ENCODE data around the gene RHCG. TPM values are rescaled to one million over a fixed set of nuclear protein-coding genes. Genes with fewer than 3 reads are reported as not detected.

The RHCG gene
- total RNA-seq, 5 donors from 2014 or later (not counting 1 experiment from before 2014, with no cell fraction given) = not detected

DNA sequence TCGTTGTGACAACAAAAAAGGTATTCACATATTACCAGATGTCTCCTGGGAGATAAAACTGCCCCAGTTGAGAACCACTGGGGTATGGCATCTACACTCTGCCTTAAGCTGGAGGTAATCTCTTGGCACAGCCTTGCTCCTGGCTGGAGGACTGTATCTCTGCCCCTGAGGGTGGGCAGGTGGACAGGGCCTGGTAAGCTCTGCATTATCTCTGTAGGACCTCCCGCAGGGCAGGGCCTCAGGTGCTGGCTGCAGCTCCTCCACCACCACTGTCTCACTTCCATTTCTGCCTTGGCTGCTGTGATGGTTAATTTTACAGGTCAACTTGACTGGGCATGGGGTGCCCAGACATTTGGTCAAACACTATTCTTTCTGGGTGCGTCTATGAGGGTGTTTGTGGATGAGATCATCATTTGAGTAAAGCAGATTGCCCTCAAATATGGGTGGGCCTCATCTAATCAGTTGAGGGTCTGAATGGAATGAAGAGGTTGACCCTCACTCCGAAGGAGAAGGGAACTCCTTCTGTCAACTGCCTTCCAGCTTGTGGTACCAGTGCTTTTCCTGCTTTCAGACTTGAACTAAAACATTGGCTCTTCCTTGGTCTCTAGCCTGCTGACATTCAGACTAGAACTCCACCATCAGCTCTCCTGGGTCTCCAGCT is 9.8 kb upstream of the RHCG start:
- no peaks in the 10 kb centered on the region for H3K36me3 Mint-ChIP-seq
- ATAC-seq (replicated peaks in 1 of 4) = no peak
- H3K4me3 ChIP-seq (ENCODE audit: control insufficient read depth in 1 of 2, extremely low read depth in 1 of 2, low read length in 1 of 2) = no peak overlapping the region
- peaks cover 27 to 37% of the 10 kb centered on the region in 2 donors for H3K27me3 Mint-ChIP-seq
- no peaks in the 10 kb centered on the region for H3K36me3 ChIP-seq (ENCODE audit: control insufficient read depth in 2 of 2, extremely low read depth in 1 of 2, insufficient read depth in 1 of 2, low read length in 1 of 2)
- no peak overlapping the region for H3K4me3 Mint-ChIP-seq
- CTCF ChIA-PET = no interaction called here
- POLR2A ChIA-PET = interaction anchor here in 1 of 2 donors (0.6 kb wide), 1 partner anchor 10 kb away, joined by 3 read pairs; no protein-coding TSS in a partner anchor
- no peaks in the 10 kb centered on the region for H3K4me1 Mint-ChIP-seq
- peaks cover 0 to 33% of the 10 kb centered on the region in 2 experiments for H3K27me3 ChIP-seq (replicated peaks in 1 of 2; ENCODE audit: control insufficient read depth in 2 of 2, extremely low read depth in 1 of 2, insufficient read depth in 2 of 2, low read length in 1 of 2)
- H3K9me3 Mint-ChIP-seq = no peaks in the 10 kb centered on the region
- H3K27ac Mint-ChIP-seq = no peak overlapping the region
- 55% methylated on average over 3 of the region's 4 CpGs for WGBS (ENCODE audit: insufficient coverage)
- DNase-seq = no peak
- H3K4me1 ChIP-seq (ENCODE audit: control insufficient read depth in 1 of 2, extremely low read depth in 1 of 2, insufficient read depth in 2 of 2, low read length in 2 of 2) = no peaks in the 10 kb centered on the region
- H3K9me3 ChIP-seq = no peaks in the 10 kb centered on the region
- no peak overlapping the region for H3K27ac ChIP-seq (ENCODE audit: low read length)

DNA sequence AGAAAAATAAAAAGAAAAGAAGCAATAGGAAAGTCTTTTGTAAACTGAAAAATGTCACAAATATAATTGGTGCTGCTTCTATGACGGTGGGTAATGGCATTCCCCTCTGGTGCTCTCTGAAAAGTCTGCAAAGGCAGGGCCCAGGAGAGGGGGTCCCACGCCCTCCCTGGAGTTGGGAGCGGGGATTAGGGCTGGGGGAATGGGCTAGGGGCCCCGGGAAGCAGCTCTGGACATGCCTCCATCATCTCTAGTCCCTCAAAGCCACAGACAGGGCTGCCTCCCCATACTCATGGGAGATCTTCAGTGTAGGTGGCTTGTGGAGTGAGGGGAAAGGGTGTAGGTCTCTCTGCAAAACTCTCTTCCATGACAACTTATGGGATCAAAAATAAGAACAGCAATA is 7.8 kb upstream of the RHCG start:
- Histone ChIP-seq H3K4me3 (ENCODE audit: control insufficient read depth in 1 of 2, extremely low read depth in 1 of 2, low read length in 1 of 2) (no peak overlapping the region), H3K36me3 (ENCODE audit: control insufficient read depth in 2 of 2, extremely low read depth in 1 of 2, insufficient read depth in 1 of 2, low read length in 1 of 2) (no peaks in the 10 kb centered on the region), H3K4me1 (ENCODE audit: control insufficient read depth in 1 of 2, extremely low read depth in 1 of 2, insufficient read depth in 2 of 2, low read length in 2 of 2) (no peaks in the 10 kb centered on the region), H3K9me3 (no peaks in the 10 kb centered on the region), H3K27me3 (replicated peaks in 1 of 2; ENCODE audit: control insufficient read depth in 2 of 2, extremely low read depth in 1 of 2, insufficient read depth in 2 of 2, low read length in 1 of 2) (peaks cover 0 to 52% of the 10 kb centered on the region in 2 experiments), H3K27ac (ENCODE audit: low read length) (no peak overlapping the region)
- POLR2A ChIA-PET = no interaction called here
- no peak overlapping the region for H3K4me3 Mint-ChIP-seq
- CTCF ChIA-PET = no interaction called here
- 83% methylated on average over 1 of the region's 4 CpGs for WGBS (ENCODE audit: insufficient coverage)
- H3K9me3 Mint-ChIP-seq = no peaks in the 10 kb centered on the region
- no peaks in the 10 kb centered on the region for H3K36me3 Mint-ChIP-seq
- DNase-seq (no peak), ATAC-seq (replicated peaks in 1 of 4) (no peak)
- H3K27me3 Mint-ChIP-seq = peaks cover 27 to 46% of the 10 kb centered on the region in 2 donors
- H3K27ac Mint-ChIP-seq = no peak overlapping the region
- H3K4me1 Mint-ChIP-seq = no peaks in the 10 kb centered on the region

DNA sequence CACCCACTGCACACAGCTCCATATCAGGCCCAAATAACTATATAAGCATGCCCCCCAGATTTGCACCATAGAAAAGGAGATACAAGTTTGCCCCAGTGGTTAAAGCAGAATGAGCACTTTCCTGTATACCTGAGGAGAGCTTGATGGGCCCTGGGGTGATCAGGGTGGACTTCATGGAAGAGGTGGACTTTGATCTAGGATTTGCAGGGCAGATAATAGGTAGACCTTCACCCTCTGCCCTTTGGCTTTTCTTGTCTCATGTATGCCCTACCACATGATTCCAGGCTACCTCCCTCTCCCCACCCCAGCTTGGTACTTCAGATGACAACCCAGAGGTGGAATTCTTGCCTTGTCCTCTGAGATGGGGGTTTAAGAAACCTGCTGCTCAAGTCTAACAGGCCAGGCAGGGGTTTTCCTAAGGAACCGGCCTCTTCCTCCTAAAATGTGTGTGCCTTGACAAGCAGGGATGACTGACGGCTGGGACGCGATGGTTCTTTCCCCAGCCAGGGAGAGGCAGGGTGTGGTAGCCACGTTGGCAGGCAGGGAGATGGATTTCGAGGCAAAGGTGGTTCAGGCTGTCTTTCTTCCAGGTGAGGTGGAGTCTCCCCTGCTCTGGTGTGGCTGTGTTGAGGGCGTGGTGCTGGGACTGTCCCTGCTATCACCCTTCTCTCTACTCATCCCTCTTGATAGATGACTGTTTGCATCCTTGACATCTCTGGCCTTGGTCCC is 6.6 kb upstream of the RHCG start:
- no peaks in the 10 kb centered on the region for H3K36me3 Mint-ChIP-seq
- Histone ChIP-seq H3K4me1 (ENCODE audit: control insufficient read depth in 1 of 2, extremely low read depth in 1 of 2, insufficient read depth in 2 of 2, low read length in 2 of 2) (no peaks in the 10 kb centered on the region), H3K27me3 (replicated peaks in 1 of 2; ENCODE audit: control insufficient read depth in 2 of 2, extremely low read depth in 1 of 2, insufficient read depth in 2 of 2, low read length in 1 of 2) (peaks cover 2 to 60% of the 10 kb centered on the region in 2 experiments), H3K9me3 (no peaks in the 10 kb centered on the region), H3K27ac (ENCODE audit: low read length) (no peak overlapping the region), H3K4me3 (ENCODE audit: control insufficient read depth in 1 of 2, extremely low read depth in 1 of 2, low read length in 1 of 2) (no peak overlapping the region), H3K36me3 (ENCODE audit: control insufficient read depth in 2 of 2, extremely low read depth in 1 of 2, insufficient read depth in 1 of 2, low read length in 1 of 2) (no peaks in the 10 kb centered on the region)
- no peak overlapping the region for H3K4me3 Mint-ChIP-seq
- H3K27ac Mint-ChIP-seq = no peak overlapping the region
- ATAC-seq (replicated peaks in 1 of 4) (no peak), DNase-seq (no peak)
- ChIA-PET POLR2A (no interaction called here), CTCF (no interaction called here)
- no peaks in the 10 kb centered on the region for H3K9me3 Mint-ChIP-seq
- peaks cover 37 to 56% of the 10 kb centered on the region in 2 donors for H3K27me3 Mint-ChIP-seq
- H3K4me1 Mint-ChIP-seq = no peaks in the 10 kb centered on the region
- WGBS (ENCODE audit: insufficient coverage) = 100% methylated on average over 1 of the region's 7 CpGs

DNA sequence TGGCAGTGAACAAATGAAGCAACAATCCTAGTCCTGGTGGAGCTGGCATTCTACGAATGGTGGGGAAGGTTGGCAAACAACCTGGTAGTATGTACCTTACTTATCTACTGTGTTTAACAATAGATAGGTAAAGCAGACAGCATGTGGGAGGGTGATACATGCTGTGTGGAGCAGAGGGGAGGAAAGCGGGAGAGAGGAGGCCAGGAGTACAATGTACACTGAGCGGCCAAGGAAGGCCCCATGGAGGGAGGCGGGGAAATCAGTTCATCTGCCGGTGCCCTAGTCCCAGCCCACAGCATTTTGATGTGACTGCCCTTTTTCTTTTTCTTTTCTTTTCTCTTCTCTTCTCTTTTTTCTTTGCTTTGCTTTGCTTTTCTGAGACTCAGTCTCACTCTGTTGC is 5.3 kb upstream of the RHCG start:
- Histone ChIP-seq H3K36me3 (ENCODE audit: control insufficient read depth in 2 of 2, extremely low read depth in 1 of 2, insufficient read depth in 1 of 2, low read length in 1 of 2) (no peaks in the 10 kb centered on the region), H3K27me3 (replicated peaks in 1 of 2; ENCODE audit: control insufficient read depth in 2 of 2, extremely low read depth in 1 of 2, insufficient read depth in 2 of 2, low read length in 1 of 2) (peaks cover 5 to 66% of the 10 kb centered on the region in 2 experiments), H3K27ac (ENCODE audit: low read length) (no peak overlapping the region), H3K4me1 (ENCODE audit: control insufficient read depth in 1 of 2, extremely low read depth in 1 of 2, insufficient read depth in 2 of 2, low read length in 2 of 2) (no peaks in the 10 kb centered on the region), H3K4me3 (ENCODE audit: control insufficient read depth in 1 of 2, extremely low read depth in 1 of 2, low read length in 1 of 2) (no peak overlapping the region), H3K9me3 (no peaks in the 10 kb centered on the region)
- POLR2A ChIA-PET = no interaction called here
- Mint-ChIP-seq H3K27ac (no peak overlapping the region), H3K4me3 (no peak overlapping the region), H3K4me1 (peaks cover 0 to 4% (median 3%) of the 10 kb centered on the region in 3 donors), H3K36me3 (no peaks in the 10 kb centered on the region), H3K9me3 (no peaks in the 10 kb centered on the region), H3K27me3 (peaks cover 41 to 60% of the 10 kb centered on the region in 2 donors)
- 100% methylated on average over 3 of the region's 5 CpGs for WGBS (ENCODE audit: insufficient coverage)
- CTCF ChIA-PET = no interaction called here
- no peak for DNase-seq
- no peak for ATAC-seq (replicated peaks in 1 of 4)

DNA sequence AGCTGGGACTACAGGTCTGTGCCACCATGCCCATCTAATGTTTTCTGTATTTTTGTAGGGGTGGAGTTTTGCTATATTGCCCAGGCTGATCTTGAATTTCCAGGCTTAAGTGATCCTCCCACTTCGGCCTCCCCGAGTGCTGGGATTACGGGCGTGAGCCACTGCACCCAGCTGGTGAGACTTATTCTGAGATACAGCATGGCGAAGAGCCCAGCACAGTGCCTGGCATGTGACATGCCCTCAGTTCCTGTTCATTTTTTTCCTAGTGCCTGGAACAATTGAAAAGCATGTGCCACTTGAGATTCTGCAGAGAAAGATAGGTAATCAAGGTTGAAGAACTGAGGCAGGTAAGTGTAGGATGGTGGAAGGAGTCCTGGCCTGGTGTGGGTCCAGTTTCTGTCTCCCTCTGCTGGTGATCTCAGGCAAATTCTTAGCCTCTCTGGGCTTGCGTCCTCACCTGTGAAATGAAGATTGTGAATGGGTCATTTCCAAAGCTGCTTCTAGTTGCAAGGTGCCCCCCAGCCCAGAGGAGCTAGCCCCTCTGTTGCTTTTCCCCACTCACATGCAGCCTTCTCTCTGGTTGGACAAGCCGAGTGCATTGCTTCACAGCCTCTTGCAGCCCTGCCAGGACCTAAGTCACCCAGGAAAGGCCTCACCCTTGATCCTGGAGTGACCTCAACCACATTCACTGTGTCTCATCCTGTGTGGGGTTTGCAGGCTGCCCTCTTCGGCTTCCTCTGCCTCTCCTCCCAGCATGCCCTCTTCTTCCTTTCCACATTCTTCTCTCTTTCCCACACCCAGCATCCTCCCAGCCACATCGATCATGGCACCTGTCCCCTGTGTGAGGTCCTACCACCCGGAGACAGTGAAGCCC is 4.3 kb upstream of the RHCG start:
- Mint-ChIP-seq H3K9me3 (no peaks in the 10 kb centered on the region), H3K27ac (no peak overlapping the region), H3K36me3 (no peaks in the 10 kb centered on the region), H3K4me1 (peaks cover 5 to 10% (median 9%) of the 10 kb centered on the region in 3 donors), H3K27me3 (peaks cover 41 to 68% of the 10 kb centered on the region in 2 donors), H3K4me3 (no peak overlapping the region)
- Histone ChIP-seq H3K4me3 (ENCODE audit: control insufficient read depth in 1 of 2, extremely low read depth in 1 of 2, low read length in 1 of 2) (no peak overlapping the region), H3K9me3 (no peaks in the 10 kb centered on the region), H3K27me3 (replicated peaks in 1 of 2; ENCODE audit: control insufficient read depth in 2 of 2, extremely low read depth in 1 of 2, insufficient read depth in 2 of 2, low read length in 1 of 2) (peaks cover 5 to 70% of the 10 kb centered on the region in 2 experiments), H3K27ac (ENCODE audit: low read length) (no peak overlapping the region), H3K36me3 (ENCODE audit: control insufficient read depth in 2 of 2, extremely low read depth in 1 of 2, insufficient read depth in 1 of 2, low read length in 1 of 2) (no peaks in the 10 kb centered on the region), H3K4me1 (ENCODE audit: control insufficient read depth in 1 of 2, extremely low read depth in 1 of 2, insufficient read depth in 2 of 2, low read length in 2 of 2) (peaks cover 0 to 8% of the 10 kb centered on the region in 2 experiments)
- no peak for ATAC-seq (replicated peaks in 1 of 4)
- ChIA-PET CTCF (no interaction called here), POLR2A (no interaction called here)
- WGBS (ENCODE audit: insufficient coverage) = 85% methylated on average over 7 of the region's 10 CpGs
- DNase-seq = peak in 1 of 35 experiments; percentile 19

DNA sequence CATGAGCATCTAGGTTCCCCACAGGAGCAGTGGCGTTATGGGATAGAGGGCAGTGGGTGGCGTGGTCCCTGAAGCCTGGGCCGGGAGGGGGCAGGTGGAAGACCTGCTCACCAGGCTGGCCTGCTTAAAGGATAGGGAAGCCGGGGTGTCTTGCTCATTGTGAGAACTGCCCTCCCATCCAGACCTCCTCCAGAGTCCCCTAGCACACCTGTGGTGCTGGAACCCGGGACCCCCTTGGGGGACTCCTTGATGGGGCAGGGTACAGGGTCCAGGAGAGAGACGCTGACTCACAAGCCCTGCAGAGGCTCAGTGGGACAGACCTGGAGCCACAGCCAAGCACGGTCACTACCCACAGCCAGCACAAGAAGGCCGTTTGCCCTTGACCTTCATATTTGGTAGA is 2.8 kb upstream of the RHCG start:
- H3K27me3 Mint-ChIP-seq = peaks cover 37 to 71% of the 10 kb centered on the region in 2 donors
- H3K9me3 ChIP-seq = no peaks in the 10 kb centered on the region
- H3K4me3 ChIP-seq (ENCODE audit: control insufficient read depth in 1 of 2, extremely low read depth in 1 of 2, low read length in 1 of 2) = no peak overlapping the region
- H3K36me3 ChIP-seq (ENCODE audit: control insufficient read depth in 2 of 2, extremely low read depth in 1 of 2, insufficient read depth in 1 of 2, low read length in 1 of 2) = no peaks in the 10 kb centered on the region
- H3K4me1 ChIP-seq (ENCODE audit: control insufficient read depth in 1 of 2, extremely low read depth in 1 of 2, insufficient read depth in 2 of 2, low read length in 2 of 2) = peaks cover 0 to 9% of the 10 kb centered on the region in 2 experiments
- H3K27ac Mint-ChIP-seq = no peak overlapping the region
- no peaks in the 10 kb centered on the region for H3K36me3 Mint-ChIP-seq
- H3K4me3 Mint-ChIP-seq = no peak overlapping the region
- H3K27ac ChIP-seq (ENCODE audit: low read length) = no peak overlapping the region
- H3K9me3 Mint-ChIP-seq = no peaks in the 10 kb centered on the region
- DNase-seq (peak in 1 of 35 experiments; percentile 17), ATAC-seq (replicated peaks in 1 of 4) (no peak)
- peaks cover 5 to 12% (median 10%) of the 10 kb centered on the region in 3 donors for H3K4me1 Mint-ChIP-seq
- H3K27me3 ChIP-seq (replicated peaks in 1 of 2; ENCODE audit: control insufficient read depth in 2 of 2, extremely low read depth in 1 of 2, insufficient read depth in 2 of 2, low read length in 1 of 2) = peaks cover 14 to 79% of the 10 kb centered on the region in 2 experiments
- CTCF ChIA-PET = no interaction called here
- POLR2A ChIA-PET = no interaction called here
- 88% methylated on average over 3 of the region's 8 CpGs for WGBS (ENCODE audit: insufficient coverage)
